Body of pancreas (tissue), 4 donors: Measurements from ENCODE around the gene SESN3.

Experiments
- CTCF ChIP-seq, 7 experiments: fragments of 450-650 bp in 4 of 7; fragments of 200-600 bp in 3 of 7; sonication (generic) in 3 of 7; IDR thresholded peaks; one replicate each; pipeline ENCODE4 v1.5.1; 2016 to 2019; ENCODE audit warnings: antibody characterized with exemption in 7 of 7
- POLR2A ChIP-seq, 3 donors: fragments of 450-650 bp; IDR thresholded peaks; one replicate each; pipeline ENCODE4 v1.6.1; 2016; ENCODE audit warnings: antibody characterized with exemption in 3 of 3, mild to moderate bottlenecking in 2 of 3

GRCh38 chr11:95135155-95135554 is 95.8 kb downstream of the SESN3 start:
- TF ChIP-seq CTCF (IDR thresholded peaks at IDR 0.05): no peak
- no peak for TF ChIP-seq POLR2A (IDR thresholded peaks at IDR 0.05)
